A172 (cell line): ENCODE results near the gene TEKT5. TPM values are rescaled to one million over a fixed set of nuclear protein-coding genes. Genes with fewer than 3 reads are reported as not detected.
"Not testable (repeated sequence)": the region's sequence is repeated elsewhere in the genome, so short reads cannot be mapped to it uniquely, and the experiment has no call there.

Experiments
- DNase-seq: peaks from one replicate; pipeline ENCODE4 v3.0.0-alpha.2; 2015; ENCODE audit warnings: low spot score
- total RNA-seq: library from RNA; depleted of rRNA; stranded (reverse); fragments of >200 nt; shearing (Covaris generic); gene quantifications from 2 replicates; pipeline ENCODE4 v1.2.3, GENCODE V29; 2014

Gene TEKT5
- total RNA-seq, 1 experiment from 2014 or later: not detected

- no peak for DNase-seq
Measured at GRCh38 chr16:10660950-10661635, 33.6 kb downstream of the TEKT5 start.

DNA sequence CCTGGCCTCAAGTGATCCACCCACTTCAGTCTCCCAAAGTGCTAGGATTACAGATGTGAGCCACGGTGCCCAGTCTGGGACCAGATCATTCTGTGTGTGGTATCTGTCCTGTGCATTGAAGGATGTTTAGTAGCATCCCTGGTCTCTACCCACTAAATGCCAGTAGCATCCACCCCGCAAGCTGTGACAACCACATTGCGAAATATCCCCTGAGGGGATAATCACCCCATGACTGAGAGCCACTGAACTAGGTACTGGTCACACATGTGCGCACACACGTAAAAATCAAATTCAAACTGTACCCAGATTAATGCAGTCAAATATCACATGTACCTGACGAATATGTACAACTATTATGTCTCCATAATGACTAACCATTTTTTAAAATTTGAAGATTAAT, 35.8 kb downstream of the TEKT5 start:
- DNase-seq: no peak

DNA sequence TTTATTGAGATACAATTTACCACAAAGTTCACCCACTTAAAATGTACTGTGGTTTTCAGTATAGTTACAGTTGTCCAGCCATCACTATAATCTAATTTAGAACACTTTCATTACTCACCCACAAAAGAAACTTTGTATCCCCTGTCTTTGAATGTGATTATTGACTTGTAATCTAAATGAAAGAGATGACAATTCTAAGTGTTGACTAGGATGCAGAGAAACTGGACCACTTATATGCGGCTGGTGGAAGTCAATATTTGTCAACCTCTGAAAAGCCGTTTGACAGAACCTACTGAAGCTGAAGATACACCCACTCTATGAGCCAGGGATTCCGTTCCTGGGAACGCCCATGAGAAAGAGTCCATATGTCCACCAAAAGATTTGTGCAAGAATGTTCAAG, 36.8 kb downstream of the TEKT5 start:
- no peak for DNase-seq

- DNase-seq: no peak
Measured at GRCh38 chr16:10656618-10657017, 38.1 kb downstream of the TEKT5 start.

- DNase-seq: no peak
Measured at GRCh38 chr16:10655415-10655977, 39.2 kb downstream of the TEKT5 start.

DNA sequence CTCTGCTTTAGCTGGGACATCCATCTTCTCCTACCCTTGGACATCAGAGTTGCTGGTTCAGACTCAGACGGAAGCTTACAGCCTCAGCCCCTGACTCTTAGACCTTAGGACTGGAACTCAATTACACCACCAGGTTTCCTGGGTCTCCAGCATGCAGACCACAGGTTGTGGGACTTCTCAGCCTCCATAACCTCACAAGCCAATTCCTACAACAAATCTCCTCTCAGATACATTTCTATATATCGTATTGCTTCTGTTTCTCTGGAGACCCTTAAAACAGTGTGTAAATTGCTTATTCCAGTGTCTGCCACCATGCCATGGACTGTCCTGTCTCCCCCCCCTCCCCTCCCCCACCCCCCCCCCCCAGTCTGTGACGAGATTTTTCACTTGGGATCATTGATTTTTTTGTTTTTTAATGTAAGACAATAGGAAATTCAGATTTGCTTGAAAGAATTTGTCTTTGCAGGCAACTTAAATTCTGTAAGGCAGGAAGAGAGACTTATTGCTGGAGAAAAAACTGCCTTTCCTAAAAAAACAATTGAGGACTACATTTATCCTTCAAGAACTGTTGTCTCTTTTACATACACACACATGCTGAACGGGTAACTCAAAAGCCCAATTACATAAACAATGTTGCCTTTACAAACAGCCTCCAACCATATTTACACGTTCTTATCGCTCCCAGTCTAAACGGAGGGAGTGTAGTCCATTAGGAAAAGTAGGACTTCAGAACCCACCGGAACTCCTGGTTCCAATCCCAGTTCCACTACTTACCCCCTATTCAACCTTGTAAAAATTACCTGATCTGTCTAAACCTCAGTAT, 39.9 kb downstream of the TEKT5 start:
- no peak for DNase-seq

DNA sequence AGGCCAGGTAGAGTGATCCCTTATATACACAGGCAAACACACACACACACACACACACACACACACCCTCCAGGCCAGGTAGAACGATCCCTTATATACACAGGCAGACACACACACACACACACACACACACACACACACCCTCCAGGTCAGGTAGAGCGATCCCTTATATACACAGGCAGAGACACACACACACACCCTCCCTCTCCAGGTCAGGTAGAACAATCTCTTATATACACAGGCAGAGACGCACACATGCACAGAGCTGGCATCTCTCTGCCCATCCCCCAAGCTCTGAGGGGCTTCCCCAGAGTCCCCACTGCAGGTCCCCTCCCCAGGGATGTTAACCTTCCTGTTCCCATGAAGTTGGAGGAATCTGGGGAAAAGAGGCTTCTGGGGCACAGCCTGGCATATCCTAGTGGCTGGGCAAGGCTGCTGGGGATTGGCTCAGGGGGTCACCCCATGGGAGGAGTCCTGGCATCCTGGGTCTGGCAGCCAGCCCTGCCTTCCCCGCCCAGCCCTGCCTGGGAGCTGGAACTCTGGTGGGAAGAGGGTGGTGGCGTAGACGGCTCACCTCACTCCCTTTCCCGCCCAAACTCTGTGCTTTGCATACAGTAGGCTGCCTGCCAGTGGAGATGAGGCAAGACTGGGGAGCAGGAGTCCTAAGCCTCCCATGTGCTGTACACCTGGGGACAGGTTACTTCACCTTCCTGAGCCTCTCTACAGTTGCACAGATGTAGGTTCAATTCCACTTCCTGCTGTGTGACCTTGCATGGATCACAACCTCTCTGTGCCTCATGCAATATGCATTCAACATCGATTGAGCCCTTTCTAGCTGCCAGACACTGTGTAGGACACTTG, 41.8 kb downstream of the TEKT5 start:
- DNase-seq: peak; percentile 62

DNA sequence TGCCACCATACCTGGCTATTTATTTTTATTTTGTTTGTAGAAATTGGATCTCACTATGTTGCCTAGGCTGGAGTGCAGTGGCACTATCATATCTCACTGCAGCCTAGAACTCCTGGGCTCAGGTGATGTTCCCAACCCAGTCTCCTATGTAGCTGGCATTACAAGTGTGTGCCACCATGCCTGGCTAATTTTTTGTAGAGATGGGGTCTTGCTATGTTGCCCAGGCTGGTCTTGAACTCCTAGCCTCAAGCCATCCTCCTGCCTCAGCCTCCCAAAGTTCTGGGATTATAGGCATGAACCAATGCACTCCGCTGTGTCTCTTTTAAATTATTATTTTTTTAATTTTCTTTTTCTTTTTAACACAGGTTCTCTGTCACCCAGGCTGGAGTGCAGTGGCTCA, 45.6 kb downstream of the TEKT5 start:
- DNase-seq: not testable (repeated sequence)

GRCh38 chr16:10647721-10648296, 46.9 kb downstream of the TEKT5 start:
- DNase-seq: no peak

GRCh38 chr16:10647264-10647720, 47.4 kb downstream of the TEKT5 start:
- no peak for DNase-seq

DNA sequence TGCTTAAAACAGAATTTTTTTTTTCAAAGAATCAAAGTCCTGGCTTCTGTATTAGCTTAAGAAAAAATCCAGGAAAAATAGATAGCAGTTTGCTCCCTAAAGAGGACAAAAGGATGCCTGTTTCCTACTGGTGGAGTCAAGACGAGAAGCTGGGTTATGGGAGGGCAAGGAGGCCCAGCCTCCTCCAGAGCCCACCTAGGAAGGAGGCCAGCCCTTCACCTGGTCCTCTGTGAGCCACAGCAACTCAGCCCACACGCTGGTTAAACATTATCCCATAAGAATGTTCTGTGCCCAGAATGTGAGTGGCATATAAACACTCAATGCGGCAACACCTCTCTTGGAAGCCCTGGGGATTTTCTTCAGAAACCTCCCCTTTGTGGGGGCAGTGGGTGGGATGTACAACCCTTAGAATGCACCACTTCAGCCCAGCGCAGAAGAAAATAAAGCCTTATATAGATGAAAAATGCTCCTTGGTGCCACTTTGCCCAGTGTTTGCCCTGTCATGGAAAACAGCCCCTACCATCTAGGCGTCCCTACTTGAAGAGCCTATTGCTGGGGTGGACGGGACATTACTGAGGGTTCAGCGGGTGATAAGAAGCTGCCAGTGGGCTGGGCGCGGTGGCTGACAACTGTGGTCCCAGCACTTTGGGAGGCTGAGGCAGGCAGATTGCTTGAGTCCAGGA, 48.0 kb downstream of the TEKT5 start:
- no peak for DNase-seq

GRCh38 chr16:10646228-10646580, 48.5 kb downstream of the TEKT5 start:
- no peak for DNase-seq

DNA sequence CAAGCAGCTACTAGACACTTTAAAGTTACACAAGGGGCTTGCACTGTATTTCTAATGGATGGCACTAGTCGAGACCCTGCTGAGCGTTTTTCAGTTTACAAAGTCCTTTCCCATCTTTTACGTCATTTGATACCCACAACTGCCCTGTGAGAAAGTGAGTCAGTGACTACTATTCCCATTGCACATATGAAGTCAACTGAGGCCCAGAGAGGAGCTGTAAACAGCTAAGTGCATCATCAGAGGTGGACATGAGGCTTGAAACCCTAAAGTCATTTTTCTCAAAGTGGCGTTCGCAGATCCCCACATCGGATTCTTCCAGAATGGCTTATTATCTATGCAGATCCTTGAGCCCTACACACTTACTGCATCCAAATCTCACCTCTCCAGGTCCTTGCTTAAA, 50.6 kb downstream of the TEKT5 start:
- no peak for DNase-seq

DNA sequence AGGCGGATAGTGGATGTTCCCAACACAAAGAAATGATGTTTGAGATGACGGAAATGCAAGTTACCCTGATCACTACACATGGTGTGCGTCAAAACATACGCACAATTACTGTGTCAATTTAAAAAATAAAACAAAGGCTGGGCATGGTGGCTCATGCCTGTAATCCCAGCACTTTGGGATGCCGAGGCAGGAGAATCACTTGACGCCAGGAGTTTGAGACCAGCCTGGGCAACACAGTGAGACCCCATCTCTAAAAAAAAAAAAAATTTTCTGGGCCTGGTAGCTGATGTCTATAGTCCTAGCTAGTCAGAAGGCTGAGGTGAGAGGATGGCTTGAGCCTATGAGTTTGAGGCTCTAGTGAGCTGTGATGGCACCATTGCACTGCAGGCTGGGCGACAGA, 51.8 kb downstream of the TEKT5 start:
- DNase-seq: no peak

DNA sequence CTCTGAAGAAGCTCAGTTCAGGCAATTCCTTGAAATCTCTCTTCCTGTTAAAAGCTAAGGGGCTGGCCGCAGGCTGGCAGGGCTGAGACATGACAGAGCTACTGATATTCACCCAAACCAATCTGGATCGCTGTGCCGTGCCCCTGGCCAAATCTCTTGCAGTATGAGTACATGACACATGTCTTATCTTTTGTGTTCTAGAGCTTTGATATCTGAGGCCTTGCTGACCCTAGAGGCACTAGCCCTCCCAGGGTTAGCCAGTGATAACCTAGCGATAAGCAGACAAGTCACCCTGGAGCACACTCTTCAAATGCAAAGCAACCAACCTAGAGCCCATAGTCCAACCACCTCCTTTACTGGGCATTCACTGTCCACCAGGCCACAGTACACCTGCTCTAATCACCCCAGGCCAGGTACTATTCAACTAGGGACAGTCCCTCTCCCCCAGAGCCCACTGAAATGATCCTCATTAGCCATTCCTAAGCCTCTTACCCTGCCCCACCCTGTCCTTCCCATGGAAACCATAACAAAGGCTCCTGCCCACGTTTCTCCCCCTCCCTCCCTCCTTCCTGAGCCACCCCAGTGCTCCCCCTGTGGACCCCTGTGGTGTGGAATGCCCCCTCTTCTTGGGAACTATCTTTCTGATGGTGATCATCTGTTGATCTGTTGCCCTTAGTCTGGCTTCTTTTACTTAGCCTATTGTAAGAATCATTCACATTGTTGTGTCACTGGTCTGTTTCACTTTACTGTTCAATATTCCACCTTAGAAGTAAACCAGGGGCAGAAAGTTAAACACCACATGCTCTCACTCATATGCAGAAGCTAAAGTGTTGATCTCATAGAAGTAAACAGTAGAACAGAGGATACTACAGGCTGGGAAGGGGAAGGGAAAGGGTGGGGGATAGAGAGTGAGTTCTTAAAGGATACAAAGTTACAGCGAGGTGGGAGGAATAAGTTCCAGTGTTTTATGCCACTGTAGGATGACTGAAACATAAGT, 52.5 kb downstream of the TEKT5 start:
- no peak for DNase-seq

DNA sequence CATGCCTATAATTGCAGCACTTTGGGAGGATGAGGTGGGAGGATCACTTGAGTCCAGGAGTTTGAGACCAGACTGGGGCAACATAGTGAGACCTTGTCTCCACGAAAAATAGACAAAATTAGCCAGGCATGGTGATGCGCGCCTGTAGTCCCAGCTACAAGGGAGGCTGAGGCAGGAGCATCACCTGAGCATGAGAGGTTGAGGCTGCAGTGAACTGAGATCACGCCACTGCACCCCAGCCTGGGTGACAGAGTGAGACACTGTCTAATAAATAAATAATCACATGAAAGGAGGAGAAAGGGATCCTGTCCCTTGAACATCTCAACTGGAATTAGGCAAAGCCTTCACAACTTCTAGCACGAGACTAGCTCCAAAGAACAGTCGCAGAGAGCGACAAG, 53.2 kb downstream of the TEKT5 start:
- DNase-seq: no peak

DNA sequence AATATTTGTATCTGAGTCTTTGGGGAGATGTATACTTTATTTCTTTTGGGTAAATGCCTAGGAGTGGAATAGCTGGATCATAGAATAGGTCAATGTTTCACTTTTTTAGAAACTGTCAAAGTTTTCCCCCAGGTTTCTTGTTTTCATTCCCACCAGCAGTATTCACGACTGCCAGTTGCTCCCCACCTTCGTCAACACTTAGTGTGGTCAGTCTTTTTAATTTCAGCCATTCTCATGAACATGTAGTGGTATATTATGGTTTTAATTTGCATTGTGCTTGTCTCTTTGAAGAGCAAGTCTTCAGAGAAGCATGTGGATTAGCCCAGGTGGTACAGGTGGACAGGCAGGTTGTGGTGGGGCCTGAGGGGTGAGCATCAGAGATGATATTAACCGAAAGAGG, 53.8 kb downstream of the TEKT5 start:
- no peak for DNase-seq

DNA sequence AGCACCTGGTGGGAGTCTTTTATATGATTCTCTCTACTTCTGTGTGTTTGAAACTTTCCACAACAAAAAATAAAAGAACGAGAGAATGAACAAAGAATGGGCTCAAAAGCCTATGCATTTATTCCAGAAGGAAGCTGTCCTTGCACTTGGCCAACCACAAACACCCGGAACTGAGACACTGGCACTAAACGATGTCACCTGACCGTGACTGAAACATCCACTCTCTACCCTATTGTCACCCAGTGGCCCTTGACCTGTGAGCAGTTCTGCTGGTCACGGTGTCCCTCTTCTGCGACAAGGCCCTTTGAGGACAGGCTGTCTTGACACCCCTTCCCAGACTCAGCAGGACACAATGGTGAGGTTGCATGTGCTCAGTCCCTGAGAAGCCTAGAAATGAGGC, 56.6 kb downstream of the TEKT5 start:
- no peak for DNase-seq

GRCh38 chr16:10637337-10638037, 57.2 kb downstream of the TEKT5 start:
- DNase-seq: no peak
